MCF 10A (cell line): Measurements from ENCODE around the gene FOXF1. TPM values are rescaled to one million over a fixed set of nuclear protein-coding genes. Genes with fewer than 3 reads are reported as not detected.

Experiments
- BruUV-seq: library from RNA; stranded (reverse); fragments of 400-500 nt; replicated peaks from 2 replicates; lab custom pipeline; 2021; lab: Mats Ljungman, UMichigan
- CTCF ChIA-PET: fragments of 300-600 bp; sonication (Branson Sonifier 250); formaldehyde crosslinking; extraction: SDS; loops from one replicate; lab custom pipeline; 2021; ENCODE audit warnings: antibody characterized with exemption, inconsistent platforms; lab: Yijun Ruan, JAX
- POLR2A ChIA-PET: fragments of 300-600, 350-650 bp; sonication (Branson Sonifier 250); formaldehyde crosslinking; extraction: SDS; loops from one replicate; lab custom pipeline; 2020; ENCODE audit warnings: antibody characterized with exemption, inconsistent platforms; lab: Yijun Ruan, JAX
- DNase-seq: peaks from one replicate; pipeline ENCODE4 v3.0.0-alpha.2; 2018; ENCODE audit not compliant: unreplicated experiment
- H3K27ac Mint-ChIP-seq: one replicate; pipeline ENCODE4 v1.8.0; 2022; ENCODE audit warnings: mild to moderate bottlenecking, low read depth, mixed read lengths; ENCODE audit not compliant: unreplicated experiment
- H3K27me3 Mint-ChIP-seq: one replicate; pipeline ENCODE4 v1.8.0; 2022; ENCODE audit warnings: mixed read lengths; ENCODE audit not compliant: insufficient read depth, unreplicated experiment
- H3K36me3 Mint-ChIP-seq: one replicate; pipeline ENCODE4 v1.8.0; 2022; ENCODE audit warnings: mild to moderate bottlenecking, moderate library complexity, mixed read lengths; ENCODE audit not compliant: insufficient read depth, unreplicated experiment
- H3K4me1 Mint-ChIP-seq: one replicate; pipeline ENCODE4 v1.8.0; 2022; ENCODE audit warnings: mixed read lengths; ENCODE audit not compliant: insufficient read depth, unreplicated experiment
- H3K4me3 Mint-ChIP-seq: one replicate; pipeline ENCODE4 v1.8.0; 2022; ENCODE audit warnings: mild to moderate bottlenecking, moderate library complexity, mixed read lengths; ENCODE audit not compliant: unreplicated experiment
- H3K9me3 Mint-ChIP-seq: one replicate; pipeline ENCODE4 v1.8.0; 2022; ENCODE audit warnings: mixed read lengths; ENCODE audit not compliant: unreplicated experiment
- CTCF ChIP-seq: fragments of 200-600 bp; IDR thresholded peaks from one replicate; pipeline ENCODE4 v1.8.0; 2022; ENCODE audit warnings: antibody characterized with exemption, mild to moderate bottlenecking; ENCODE audit not compliant: unreplicated experiment
- intact Hi-C: fragments of 100-400 bp; cut with micrococcal nuclease; formaldehyde crosslinking; loops from 2 replicates; pipeline ENCODE4 v1.14.1; 2022
- total RNA-seq: library from RNA; stranded (reverse); gene quantifications from 2 replicates; pipeline ENCODE4 v1.2.3, GENCODE V29; 2022

The FOXF1 gene
- total RNA-seq, 1 experiment from 2014 or later, result not detected

GRCh38 chr16:86517652-86518258, 7.4 kb downstream of the FOXF1 start:
- peak; percentile 53 for DNase-seq
- intact Hi-C loops, result loop anchor here (1.0 to 10.0 kb wide), 3 partner anchors 177 to 444 kb away; no protein-coding TSS in a partner anchor
- TF ChIP-seq CTCF, result peak; percentile 91
- BruUV-seq, result no TSS peak
- Mint-ChIP-seq H3K27ac (no peak overlapping the region), H3K36me3 (no peaks in the 10 kb centered on the region), H3K9me3 (no peaks in the 10 kb centered on the region), H3K27me3 (peaks cover 46% of the 10 kb centered on the region), H3K4me1 (no peaks in the 10 kb centered on the region), H3K4me3 (no peak overlapping the region)
- POLR2A ChIA-PET, result interaction anchor here (0.7 to 1.5 kb wide), 3 partner anchors 16 to 697 kb away, joined by 3 to 4 read pairs (median 4); no protein-coding TSS in a partner anchor
- CTCF ChIA-PET, result interaction anchor here (0.5 to 10.0 kb wide), 39 partner anchors 11 to 832 kb away, joined by 3 to 249 read pairs (median 3); no protein-coding TSS in a partner anchor

- TF ChIP-seq CTCF, result no peak
- no peaks in the 10 kb centered on the region for H3K9me3 Mint-ChIP-seq
- ChIA-PET POLR2A (no interaction called here), CTCF (interaction anchor here (0.6 to 10.0 kb wide), 23 partner anchors 9 to 698 kb away, joined by 3 to 249 read pairs (median 4); no protein-coding TSS in a partner anchor)
- BruUV-seq, result no TSS peak
- no peak overlapping the region for H3K27ac Mint-ChIP-seq
- no peaks in the 10 kb centered on the region for H3K36me3 Mint-ChIP-seq
- intact Hi-C loops, result loop anchor here (10.0 kb wide), 1 partner anchor 264 kb away; no protein-coding TSS in a partner anchor
- H3K27me3 Mint-ChIP-seq, result peaks cover 46% of the 10 kb centered on the region
- no peaks in the 10 kb centered on the region for H3K4me1 Mint-ChIP-seq
- no peak overlapping the region for H3K4me3 Mint-ChIP-seq
- no peak for DNase-seq
These were observed 8.8 kb downstream of the FOXF1 start for GRCh38 chr16:86519007-86519648.

GRCh38 chr16:86519649-86520316, 9.5 kb downstream of the FOXF1 start:
- DNase-seq, result peak; percentile 50
- no peaks in the 10 kb centered on the region for H3K36me3 Mint-ChIP-seq
- peaks cover 43% of the 10 kb centered on the region for H3K27me3 Mint-ChIP-seq
- POLR2A ChIA-PET, result no interaction called here
- no peak overlapping the region for H3K4me3 Mint-ChIP-seq
- no peak overlapping the region for H3K27ac Mint-ChIP-seq
- CTCF ChIA-PET, result interaction anchor here (0.6 to 10.0 kb wide), 26 partner anchors 9 to 720 kb away, joined by 3 to 249 read pairs (median 4); no protein-coding TSS in a partner anchor
- intact Hi-C loops, result loop anchor here (1.0 to 10.0 kb wide), 2 partner anchors 265 to 698 kb away; no protein-coding TSS in a partner anchor
- peak; percentile 83 for TF ChIP-seq CTCF
- BruUV-seq, result no TSS peak
- H3K9me3 Mint-ChIP-seq, result no peaks in the 10 kb centered on the region
- H3K4me1 Mint-ChIP-seq, result no peaks in the 10 kb centered on the region
